Spinal cord (tissue), 10 donors: Measurements from ENCODE around the gene GDF11. TPM values are rescaled to one million over a fixed set of nuclear protein-coding genes. Genes with fewer than 3 reads are reported as not detected.

Source experiments
- DNase-seq, 6 donors: peaks; one replicate each; pipeline versions ENCODE4 v3.0.0 to v3.0.0-alpha.2; 2013 to 2015; ENCODE audit warnings: low spot score in 6 of 6, low read depth in 4 of 6
- H3K27ac ChIP-seq: one replicate; pipeline ENCODE4 v1.5.1; 2013; ENCODE audit warnings: low read depth, low read length, control low read depth
- H3K27me3 ChIP-seq: one replicate; pipeline ENCODE4 v1.6.1; 2013; ENCODE audit warnings: low read length; ENCODE audit not compliant: control insufficient read depth, insufficient read depth
- H3K36me3 ChIP-seq: one replicate; pipeline ENCODE4 v1.6.1; 2013; ENCODE audit warnings: low read length; ENCODE audit not compliant: control insufficient read depth, insufficient read depth
- H3K4me1 ChIP-seq: one replicate; pipeline ENCODE4 v1.6.1; 2013; ENCODE audit warnings: low read length; ENCODE audit not compliant: control insufficient read depth, insufficient read depth
- H3K4me3 ChIP-seq: one replicate; pipeline ENCODE4 v1.5.1; 2013; ENCODE audit warnings: low read depth, low read length, control low read depth
- H3K9me3 ChIP-seq: one replicate; pipeline ENCODE4 v1.6.1; 2013; ENCODE audit warnings: low read length; ENCODE audit not compliant: control insufficient read depth, insufficient read depth
- WGBS: methylation state at CpG from one replicate; pipeline ENCODE4 v1.1.5; 2013; ENCODE audit warnings: missing lambda C conversion rate; ENCODE audit not compliant: insufficient coverage; 5-methylcytosine and 5-hydroxymethylcytosine counted together
- polyA plus RNA-seq, 2 donors: library from polyadenylated mRNA; unstranded; fragments of 120-200 nt; gene quantifications; one replicate each; pipeline ENCODE4 v1.2.1, GENCODE V29; 2013; ENCODE audit not compliant: insufficient read length in 2 of 2
- total RNA-seq, 2 donors: library from RNA; depleted of rRNA in 1 of 2; stranded (reverse); fragments of 120-200 nt in 1 of 2; fragments of >200 nt in 1 of 2; gene quantifications; one replicate each; pipeline versions ENCODE4 v1.2.3 to v1.2.4, GENCODE V29; 2013 to 2014
- donor health status: healthy.

GDF11 gene
- total and polyA plus RNA-seq, 4 donors = 9.6 to 36.1 (median 21.2) TPM

DNA sequence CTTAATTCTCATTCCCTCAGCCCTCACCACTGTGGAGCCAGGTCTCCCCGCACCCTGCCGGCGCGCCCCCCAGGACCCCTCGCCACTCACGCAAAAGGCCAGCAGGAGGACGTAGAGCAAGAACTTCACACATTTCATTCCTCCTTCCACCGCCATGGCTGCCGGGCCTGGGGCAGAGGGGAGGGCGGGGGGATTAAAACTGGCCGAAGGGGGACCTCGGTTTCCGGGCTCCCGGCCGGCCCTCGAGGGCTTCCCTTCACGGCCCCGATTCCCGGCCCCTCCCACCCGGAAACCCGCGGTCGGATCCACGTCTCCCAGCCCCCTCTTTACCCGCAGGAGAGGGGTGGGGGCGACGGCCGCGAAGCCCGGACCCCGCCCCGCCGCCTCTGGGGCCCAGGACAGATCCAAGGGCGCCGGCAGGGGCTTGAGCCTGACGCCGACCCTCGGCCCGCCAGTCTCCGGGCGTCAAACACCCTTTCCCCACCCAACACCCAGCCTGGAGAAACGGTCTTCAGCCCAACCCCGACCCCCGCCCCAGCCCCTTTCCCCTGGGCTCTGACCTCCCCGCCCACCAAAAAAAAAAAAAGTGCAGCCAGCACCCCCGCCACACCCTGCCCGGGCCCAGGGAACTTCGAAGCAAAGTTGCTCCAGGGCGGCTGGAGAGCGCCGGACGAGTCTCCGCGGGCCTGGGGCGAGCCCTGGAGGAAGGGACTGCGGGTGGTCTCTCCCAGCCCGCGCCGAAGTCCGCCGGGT lies 14.6 kb upstream of the GDF11 start:
- H3K27ac ChIP-seq = peak overlapping the region; percentile 96

GRCh38 chr12:55728939-55729818 lies 13.7 kb upstream of the GDF11 start, which contains the start of gene CD63:
Gene CD63 (minus strand): TSS chr12:55729009. CDS start chr12:55728341, 668 bp downstream.
- peak in 4 of 6 donors; percentile 82 to 97 (median 92) for DNase-seq
- H3K4me1 ChIP-seq = peaks cover 56% of the 10 kb centered on the region
- H3K27ac ChIP-seq = peak within 1 kb of the TSS; percentile 100
- peaks cover 33% of the 10 kb centered on the region for H3K36me3 ChIP-seq
- WGBS = under 1% methylated on average over 51 of the region's 61 CpGs
- no peaks in the 10 kb centered on the region for H3K27me3 ChIP-seq
- no peaks in the 10 kb centered on the region for H3K9me3 ChIP-seq
- peak within 1 kb of the TSS; percentile 82 for H3K4me3 ChIP-seq

More for the DNA sequence above, 14.6 kb upstream of the GDF11 start:
- Histone ChIP-seq H3K4me3 (peak overlapping the region; percentile 82), H3K4me1 (peaks cover 61% of the 10 kb centered on the region), H3K36me3 (peaks cover 40% of the 10 kb centered on the region), H3K27me3 (no peaks in the 10 kb centered on the region), H3K9me3 (no peaks in the 10 kb centered on the region)
- DNase-seq = peak in 2 of 6 donors; percentile 87 to 90
- WGBS = under 1% methylated on average over 48 of the region's 61 CpGs

GRCh38 chr12:55729819-55730818 lies 12.8 kb upstream of the GDF11 start:
- Histone ChIP-seq H3K27ac (peak overlapping the region; percentile 100), H3K4me3 (peak overlapping the region; percentile 77), H3K36me3 (peaks cover 24% of the 10 kb centered on the region), H3K27me3 (no peaks in the 10 kb centered on the region), H3K9me3 (no peaks in the 10 kb centered on the region), H3K4me1 (peaks cover 48% of the 10 kb centered on the region)
- peak in 3 of 6 donors; percentile 60 to 95 (median 91) for DNase-seq
- under 1% methylated on average over 13 of the region's 19 CpGs for WGBS

DNA sequence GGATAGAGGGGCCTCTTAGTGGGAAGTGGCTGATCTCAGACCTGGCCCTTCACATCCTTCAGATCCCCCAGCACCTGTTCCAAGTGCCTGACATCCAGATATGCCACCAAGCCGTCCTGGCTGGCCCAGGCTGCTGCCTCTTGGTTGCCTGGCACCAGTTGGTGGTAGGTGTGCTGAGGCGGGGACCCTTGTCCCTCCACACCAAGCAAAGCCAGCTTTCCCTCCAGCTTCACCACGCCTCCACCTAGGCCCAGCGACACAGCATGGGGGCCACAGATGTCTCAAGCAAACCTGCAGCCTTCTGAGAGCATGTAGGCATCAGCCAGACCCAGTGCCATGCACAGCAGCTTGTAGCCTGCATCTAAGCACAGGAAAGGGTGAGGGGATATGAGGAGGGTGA lies 10.6 kb upstream of the GDF11 start:
- WGBS = 71% methylated on average over 2 of the region's 4 CpGs

DNA sequence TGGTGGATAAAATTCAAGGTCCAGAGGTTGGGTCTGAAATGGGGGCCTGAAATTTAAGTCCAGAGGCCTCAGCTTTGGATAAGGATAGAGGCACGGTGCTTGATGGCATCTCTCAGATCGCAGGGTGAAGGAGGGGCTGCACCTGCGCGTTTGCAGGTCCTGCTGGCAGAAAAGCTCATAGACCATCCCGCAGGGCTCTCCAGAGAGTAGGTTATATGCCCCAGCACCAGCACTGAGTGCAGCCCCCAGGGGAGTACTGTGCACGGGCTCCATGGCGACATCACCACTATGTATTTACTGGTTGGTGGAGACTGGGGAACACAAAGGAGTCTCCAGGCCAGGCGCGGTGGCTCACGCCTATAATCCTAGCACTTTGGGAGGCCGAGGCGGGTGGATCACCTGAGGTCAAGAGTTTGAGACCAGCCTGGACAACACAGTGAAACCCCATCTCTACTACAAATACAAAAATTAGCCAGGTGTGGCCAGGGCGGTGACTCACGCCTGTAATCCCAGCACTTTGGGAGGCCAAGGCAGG lies 9.8 kb upstream of the GDF11 start:
- Histone ChIP-seq H3K27me3 (no peaks in the 10 kb centered on the region), H3K9me3 (no peaks in the 10 kb centered on the region), H3K36me3 (peaks cover 5% of the 10 kb centered on the region), H3K4me3 (no peak overlapping the region), H3K27ac (no peak overlapping the region), H3K4me1 (peaks cover 56% of the 10 kb centered on the region)
- no peak for DNase-seq
- 82% methylated on average over 11 of the region's 14 CpGs for WGBS

More for the DNA sequence above, 10.6 kb upstream of the GDF11 start:
- Histone ChIP-seq H3K27me3 (no peaks in the 10 kb centered on the region), H3K4me1 (peaks cover 56% of the 10 kb centered on the region), H3K27ac (no peak overlapping the region), H3K4me3 (no peak overlapping the region), H3K36me3 (peaks cover 5% of the 10 kb centered on the region), H3K9me3 (no peaks in the 10 kb centered on the region)
- no peak for DNase-seq

GRCh38 chr12:55733858-55734257 lies 9.1 kb upstream of the GDF11 start:
- Histone ChIP-seq H3K4me3 (no peak overlapping the region), H3K27ac (no peak overlapping the region), H3K9me3 (no peaks in the 10 kb centered on the region), H3K4me1 (peaks cover 59% of the 10 kb centered on the region), H3K27me3 (no peaks in the 10 kb centered on the region), H3K36me3 (peaks cover 5% of the 10 kb centered on the region)
- WGBS = 75% methylated on average over 2 of the region's 2 CpGs
- no peak for DNase-seq

DNA sequence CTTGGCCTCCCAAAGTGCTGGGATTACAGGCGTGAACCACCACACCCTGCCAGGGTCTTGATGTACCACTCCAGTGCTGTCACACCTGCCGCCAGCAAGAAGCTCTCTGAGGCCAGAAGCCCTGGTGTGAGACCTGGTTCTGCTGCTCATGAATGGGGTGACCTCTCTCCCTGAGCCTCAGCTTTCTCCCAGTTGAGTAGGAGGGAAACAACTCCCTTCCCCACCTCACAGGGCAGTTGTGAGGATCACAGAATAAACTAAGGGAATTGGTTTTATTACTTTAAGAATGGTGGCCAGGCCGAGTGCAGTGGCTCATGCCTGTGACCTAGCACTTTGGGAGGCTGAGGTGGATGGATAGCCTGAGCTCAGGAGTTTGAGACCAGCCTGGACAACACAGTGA lies 8.3 kb upstream of the GDF11 start:
- Histone ChIP-seq H3K27me3 (no peaks in the 10 kb centered on the region), H3K4me1 (peaks cover 53% of the 10 kb centered on the region), H3K27ac (no peak overlapping the region), H3K4me3 (no peak overlapping the region), H3K36me3 (peaks cover 5% of the 10 kb centered on the region), H3K9me3 (no peaks in the 10 kb centered on the region)
- DNase-seq = no peak
- WGBS = 100% methylated on average over 1 of the region's 3 CpGs

DNA sequence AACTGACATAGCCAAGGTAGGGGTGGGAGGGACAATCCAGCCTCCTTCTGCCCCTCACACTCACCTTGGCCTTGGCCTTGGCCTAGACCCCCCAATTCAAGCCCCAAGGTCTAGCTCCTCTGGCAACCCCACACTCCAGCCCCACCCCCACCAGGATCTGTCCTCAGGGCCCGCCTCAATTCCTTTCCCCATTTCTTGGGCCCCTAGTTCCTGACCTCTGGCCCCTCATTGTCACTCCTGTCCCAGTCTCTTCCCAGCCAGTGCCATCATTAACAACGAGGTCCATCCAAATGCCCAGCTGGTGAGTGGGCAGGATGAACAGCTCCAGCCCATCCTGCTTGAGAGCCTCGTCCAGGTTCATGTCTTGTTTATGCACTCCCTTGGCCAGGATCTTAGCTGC lies 6.8 kb upstream of the GDF11 start:
- DNase-seq = no peak
- Histone ChIP-seq H3K9me3 (no peaks in the 10 kb centered on the region), H3K27me3 (no peaks in the 10 kb centered on the region), H3K4me3 (no peak overlapping the region), H3K27ac (no peak overlapping the region), H3K4me1 (peaks cover 39% of the 10 kb centered on the region), H3K36me3 (peaks cover 5% of the 10 kb centered on the region)
- 66% methylated on average over 3 of the region's 3 CpGs for WGBS
